Astrocyte (in vitro differentiated cells and primary cell): ENCODE data around the gene SEC61G.
A peak's percentile ranks its signal among the peaks of the same experiment; 100 is the strongest.

Experiments used
- EZH2 ChIP-seq: IDR thresholded peaks from 2 replicates; pipeline ENCODE4 v1.6.1; 2012; ENCODE audit warnings: mild to moderate bottlenecking, low read length, inconsistent platforms; ENCODE audit not compliant: insufficient read depth
- TF ChIP-seq, protein P1 (sequence below): IDR thresholded peaks from 2 replicates; pipeline ENCODE4 v1.5.1; 2011; ENCODE audit warnings: low read depth, mild to moderate bottlenecking, inconsistent platforms, low read length, moderate library complexity; ENCODE audit not compliant: insufficient read depth

DNA sequence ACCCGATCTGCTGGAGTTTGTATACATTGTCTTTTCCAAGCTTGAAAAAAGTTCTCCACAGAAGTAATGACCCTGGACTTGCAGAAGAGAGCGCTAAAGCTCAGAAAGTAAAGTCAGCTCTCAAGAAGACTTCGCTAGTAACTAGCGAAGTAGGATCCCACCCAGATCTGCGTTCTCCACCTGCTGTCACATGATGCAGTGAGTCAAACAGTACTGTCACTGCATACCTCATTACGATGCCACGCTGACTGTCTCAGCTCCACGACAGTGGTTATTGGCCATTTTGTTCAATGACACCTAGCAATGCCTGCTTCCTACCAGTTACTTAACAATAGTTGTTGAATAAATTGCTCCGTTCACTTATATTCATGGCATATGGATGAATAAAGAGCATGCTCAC lies 29.7 kb upstream of the SEC61G start:
- TF ChIP-seq, protein P1, sequence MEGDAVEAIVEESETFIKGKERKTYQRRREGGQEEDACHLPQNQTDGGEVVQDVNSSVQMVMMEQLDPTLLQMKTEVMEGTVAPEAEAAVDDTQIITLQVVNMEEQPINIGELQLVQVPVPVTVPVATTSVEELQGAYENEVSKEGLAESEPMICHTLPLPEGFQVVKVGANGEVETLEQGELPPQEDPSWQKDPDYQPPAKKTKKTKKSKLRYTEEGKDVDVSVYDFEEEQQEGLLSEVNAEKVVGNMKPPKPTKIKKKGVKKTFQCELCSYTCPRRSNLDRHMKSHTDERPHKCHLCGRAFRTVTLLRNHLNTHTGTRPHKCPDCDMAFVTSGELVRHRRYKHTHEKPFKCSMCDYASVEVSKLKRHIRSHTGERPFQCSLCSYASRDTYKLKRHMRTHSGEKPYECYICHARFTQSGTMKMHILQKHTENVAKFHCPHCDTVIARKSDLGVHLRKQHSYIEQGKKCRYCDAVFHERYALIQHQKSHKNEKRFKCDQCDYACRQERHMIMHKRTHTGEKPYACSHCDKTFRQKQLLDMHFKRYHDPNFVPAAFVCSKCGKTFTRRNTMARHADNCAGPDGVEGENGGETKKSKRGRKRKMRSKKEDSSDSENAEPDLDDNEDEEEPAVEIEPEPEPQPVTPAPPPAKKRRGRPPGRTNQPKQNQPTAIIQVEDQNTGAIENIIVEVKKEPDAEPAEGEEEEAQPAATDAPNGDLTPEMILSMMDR = peak; percentile 90
- TF ChIP-seq EZH2 = no peak
